ENCODE data around the gene PSMD1.
"Not testable (repeated sequence)": the region's sequence is repeated elsewhere in the genome, so short reads cannot be mapped to it uniquely, and the experiment has no call there.

Gene PSMD1

GRCh38 chr2:231062776-231063175, 6.1 kb downstream of the PSMD1 start:
- H3K27ac ChIP-seq (ENCODE audit: low read length): no peak overlapping the region
- no peaks in the 10 kb centered on the region for H3K27me3 ChIP-seq (ENCODE audit: insufficient read depth, low read length)
- H3K4me1 ChIP-seq (ENCODE audit: insufficient read depth, low read length): 0 out of 2 replicates have a peak, but pooled peaks cover 3% of the 10 kb centered on the region
- no peak overlapping the region for H3K9ac ChIP-seq (ENCODE audit: low read depth, low read length)
- peaks cover 67% of the 10 kb centered on the region for H3K36me3 ChIP-seq (ENCODE audit: insufficient read depth, low read depth, low read length)
- H3K4me3 ChIP-seq (ENCODE audit: low read length): no peak overlapping the region
- H3K9me3 ChIP-seq (ENCODE audit: insufficient read depth, low read depth, low read length): no peaks in the 10 kb centered on the region

GRCh38 chr2:231063347-231063746, 6.7 kb downstream of the PSMD1 start:
- H3K27ac ChIP-seq (ENCODE audit: low read length): no peak overlapping the region
- H3K27me3 ChIP-seq (ENCODE audit: insufficient read depth, low read length): no peaks in the 10 kb centered on the region
- H3K9ac ChIP-seq (ENCODE audit: low read depth, low read length): no peak overlapping the region
- no peaks in the 10 kb centered on the region for H3K9me3 ChIP-seq (ENCODE audit: insufficient read depth, low read depth, low read length)
- H3K36me3 ChIP-seq (ENCODE audit: insufficient read depth, low read depth, low read length): peaks cover 73% of the 10 kb centered on the region
- H3K4me1 ChIP-seq (ENCODE audit: insufficient read depth, low read length): 0 out of 2 replicates have a peak, but pooled peaks cover 3% of the 10 kb centered on the region
- no peak overlapping the region for H3K4me3 ChIP-seq (ENCODE audit: low read length)

DNA sequence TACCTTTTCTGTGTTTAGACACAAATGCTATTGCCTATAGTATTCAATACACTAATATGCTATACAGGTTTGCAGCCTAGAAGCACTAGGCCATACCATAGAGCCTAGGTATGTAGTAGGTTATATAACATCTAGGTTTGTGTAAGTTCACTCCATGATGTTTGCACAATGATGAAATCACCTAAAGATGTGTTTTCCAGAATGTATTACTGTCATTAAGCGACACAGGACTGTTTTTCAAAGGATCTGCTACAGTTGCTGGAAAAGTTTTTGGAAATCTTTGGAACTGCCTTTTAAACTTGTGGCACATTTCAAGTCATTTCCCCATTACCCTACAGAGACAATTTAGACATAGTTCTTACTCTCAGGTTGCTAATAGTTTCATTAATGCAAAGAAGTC, 9.3 kb downstream of the PSMD1 start:
- no peaks in the 10 kb centered on the region for H3K9me3 ChIP-seq (ENCODE audit: insufficient read depth, low read depth, low read length)

DNA sequence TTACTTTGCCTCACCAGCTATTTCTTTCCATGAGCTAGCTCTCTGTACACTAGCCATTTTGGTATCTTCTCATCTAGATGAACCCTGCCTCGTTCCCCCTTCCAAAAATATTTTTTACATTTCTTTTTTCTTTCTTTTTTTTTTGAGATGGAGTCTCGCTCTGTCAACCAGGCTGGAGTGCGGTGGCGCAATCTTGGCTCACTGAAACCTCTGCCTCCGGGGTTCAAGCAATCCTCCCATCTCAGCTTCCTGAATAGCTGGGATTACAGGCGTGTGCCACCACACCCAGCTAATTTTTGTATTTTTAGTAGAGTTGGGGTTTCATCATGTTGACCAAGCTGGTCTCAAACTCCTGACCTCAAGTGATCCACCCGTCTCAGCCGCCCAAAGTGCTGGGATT, 10.9 kb downstream of the PSMD1 start:
- not testable (repeated sequence) for H3K4me1 ChIP-seq (ENCODE audit: insufficient read depth, low read length); H3K27me3 ChIP-seq (ENCODE audit: insufficient read depth, low read length); H3K9ac ChIP-seq (ENCODE audit: low read depth, low read length); H3K4me3 ChIP-seq (ENCODE audit: low read length); H3K9me3 ChIP-seq (ENCODE audit: insufficient read depth, low read depth, low read length); H3K27ac ChIP-seq (ENCODE audit: low read length)
- peaks cover 96% of the 10 kb centered on the region for H3K36me3 ChIP-seq (ENCODE audit: insufficient read depth, low read depth, low read length)

More for the DNA sequence above, 9.3 kb downstream of the PSMD1 start:
- H3K27me3 ChIP-seq (ENCODE audit: insufficient read depth, low read length): no peaks in the 10 kb centered on the region
- H3K36me3 ChIP-seq (ENCODE audit: insufficient read depth, low read depth, low read length): peaks cover 97% of the 10 kb centered on the region
- H3K4me3 ChIP-seq (ENCODE audit: low read length): no peak overlapping the region
- H3K27ac ChIP-seq (ENCODE audit: low read length): no peak overlapping the region
- H3K9ac ChIP-seq (ENCODE audit: low read depth, low read length): no peak overlapping the region
- H3K4me1 ChIP-seq (ENCODE audit: insufficient read depth, low read length): no peaks in the 10 kb centered on the region

- no peak overlapping the region for H3K27ac ChIP-seq (ENCODE audit: low read length)
Measured at GRCh38 chr2:231068525-231069222, 12.0 kb downstream of the PSMD1 start.

DNA sequence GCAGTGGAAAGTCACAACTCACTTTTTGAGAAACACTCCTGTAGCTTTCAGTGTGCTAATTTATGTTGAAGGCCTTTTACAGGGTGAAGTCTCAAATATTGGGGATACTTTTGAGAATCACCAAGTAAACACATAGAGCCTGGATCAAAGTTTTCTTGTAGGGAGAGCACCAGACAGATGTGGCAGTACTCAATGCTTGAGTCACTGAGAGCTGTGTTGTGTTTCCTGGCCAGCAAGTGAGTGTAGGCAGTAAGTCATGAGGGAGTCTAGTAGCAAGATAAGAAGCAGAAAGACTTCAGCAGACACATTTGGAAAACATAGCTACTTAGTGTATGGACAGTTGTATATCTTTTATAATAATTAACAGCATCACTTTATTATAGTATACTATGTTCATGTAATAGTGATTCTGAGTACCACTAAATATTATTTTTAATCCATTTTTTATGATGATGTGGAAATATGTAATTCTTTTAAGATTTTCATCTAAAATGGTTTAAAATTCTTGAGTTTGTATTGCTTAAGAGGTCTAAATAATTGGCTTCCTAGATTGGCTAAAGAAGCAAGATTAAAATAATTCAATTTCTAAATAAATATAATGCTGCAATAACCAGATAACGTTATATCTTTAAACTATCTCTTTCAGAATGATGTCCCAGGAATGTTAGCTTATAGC, 12.8 kb downstream of the PSMD1 start:
- no peak overlapping the region for H3K4me3 ChIP-seq (ENCODE audit: low read length)
- no peaks in the 10 kb centered on the region for H3K9me3 ChIP-seq (ENCODE audit: insufficient read depth, low read depth, low read length)
- H3K36me3 ChIP-seq (ENCODE audit: insufficient read depth, low read depth, low read length): peaks cover 94% of the 10 kb centered on the region
- no peak overlapping the region for H3K27ac ChIP-seq (ENCODE audit: low read length)
- no peak overlapping the region for H3K9ac ChIP-seq (ENCODE audit: low read depth, low read length)
- H3K4me1 ChIP-seq (ENCODE audit: insufficient read depth, low read length): no peaks in the 10 kb centered on the region
- no peaks in the 10 kb centered on the region for H3K27me3 ChIP-seq (ENCODE audit: insufficient read depth, low read length)

More at GRCh38 chr2:231068525-231069222, 12.0 kb downstream of the PSMD1 start:
- Histone ChIP-seq H3K4me1 (ENCODE audit: insufficient read depth, low read length) (no peaks in the 10 kb centered on the region), H3K36me3 (ENCODE audit: insufficient read depth, low read depth, low read length) (peaks cover 96% of the 10 kb centered on the region), H3K9ac (ENCODE audit: low read depth, low read length) (no peak overlapping the region), H3K9me3 (ENCODE audit: insufficient read depth, low read depth, low read length) (no peaks in the 10 kb centered on the region), H3K4me3 (ENCODE audit: low read length) (no peak overlapping the region), H3K27me3 (ENCODE audit: insufficient read depth, low read length) (no peaks in the 10 kb centered on the region)

DNA sequence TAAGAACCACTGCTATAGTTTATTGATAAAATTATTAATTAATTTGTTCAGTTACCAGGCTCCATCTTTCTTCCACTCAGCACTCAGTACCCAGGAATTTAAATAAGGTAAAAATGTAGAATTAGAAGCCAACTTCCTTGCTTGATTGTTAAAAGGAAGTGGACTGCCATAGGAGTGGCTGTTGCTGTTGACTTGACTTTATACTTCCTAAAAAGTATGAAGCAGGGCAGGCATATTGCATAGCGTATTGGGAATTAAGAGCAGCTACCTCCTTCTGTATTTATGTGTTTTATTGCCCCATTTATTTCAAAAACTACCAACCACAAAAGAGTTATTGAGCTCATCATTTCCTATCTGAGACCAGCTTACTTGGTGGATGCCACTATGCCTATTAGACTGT, 27.9 kb downstream of the PSMD1 start:
- Histone ChIP-seq H3K9me3 (ENCODE audit: insufficient read depth, low read depth, low read length) (no peaks in the 10 kb centered on the region), H3K36me3 (ENCODE audit: insufficient read depth, low read depth, low read length) (peaks cover 97% of the 10 kb centered on the region), H3K27me3 (ENCODE audit: insufficient read depth, low read length) (no peaks in the 10 kb centered on the region), H3K27ac (ENCODE audit: low read length) (no peak overlapping the region), H3K4me1 (ENCODE audit: insufficient read depth, low read length) (no peaks in the 10 kb centered on the region), H3K4me3 (ENCODE audit: low read length) (no peak overlapping the region), H3K9ac (ENCODE audit: low read depth, low read length) (no peak overlapping the region)

- Histone ChIP-seq H3K36me3 (ENCODE audit: insufficient read depth, low read depth, low read length) (peaks cover 90% of the 10 kb centered on the region), H3K4me1 (ENCODE audit: insufficient read depth, low read length) (no peaks in the 10 kb centered on the region), H3K27me3 (ENCODE audit: insufficient read depth, low read length) (no peaks in the 10 kb centered on the region), H3K27ac (ENCODE audit: low read length) (no peak overlapping the region), H3K9ac (ENCODE audit: low read depth, low read length) (no peak overlapping the region), H3K9me3 (ENCODE audit: insufficient read depth, low read depth, low read length) (no peaks in the 10 kb centered on the region), H3K4me3 (ENCODE audit: low read length) (no peak overlapping the region)
Measured at GRCh38 chr2:231088754-231089153, 32.1 kb downstream of the PSMD1 start.

- peaks cover 65% of the 10 kb centered on the region for H3K36me3 ChIP-seq (ENCODE audit: insufficient read depth, low read depth, low read length)
- H3K4me3 ChIP-seq (ENCODE audit: low read length): no peak overlapping the region
- H3K27me3 ChIP-seq (ENCODE audit: insufficient read depth, low read length): no peaks in the 10 kb centered on the region
- H3K9me3 ChIP-seq (ENCODE audit: insufficient read depth, low read depth, low read length): no peaks in the 10 kb centered on the region; the same call in 1 of the 2 replicates
- H3K4me1 ChIP-seq (ENCODE audit: insufficient read depth, low read length): peaks cover 7% of the 10 kb centered on the region; the same call in 1 of the 2 replicates
- no peak overlapping the region for H3K9ac ChIP-seq (ENCODE audit: low read depth, low read length)
- no peak overlapping the region for H3K27ac ChIP-seq (ENCODE audit: low read length)
Measured at GRCh38 chr2:231093933-231094332, 37.3 kb downstream of the PSMD1 start.

DNA sequence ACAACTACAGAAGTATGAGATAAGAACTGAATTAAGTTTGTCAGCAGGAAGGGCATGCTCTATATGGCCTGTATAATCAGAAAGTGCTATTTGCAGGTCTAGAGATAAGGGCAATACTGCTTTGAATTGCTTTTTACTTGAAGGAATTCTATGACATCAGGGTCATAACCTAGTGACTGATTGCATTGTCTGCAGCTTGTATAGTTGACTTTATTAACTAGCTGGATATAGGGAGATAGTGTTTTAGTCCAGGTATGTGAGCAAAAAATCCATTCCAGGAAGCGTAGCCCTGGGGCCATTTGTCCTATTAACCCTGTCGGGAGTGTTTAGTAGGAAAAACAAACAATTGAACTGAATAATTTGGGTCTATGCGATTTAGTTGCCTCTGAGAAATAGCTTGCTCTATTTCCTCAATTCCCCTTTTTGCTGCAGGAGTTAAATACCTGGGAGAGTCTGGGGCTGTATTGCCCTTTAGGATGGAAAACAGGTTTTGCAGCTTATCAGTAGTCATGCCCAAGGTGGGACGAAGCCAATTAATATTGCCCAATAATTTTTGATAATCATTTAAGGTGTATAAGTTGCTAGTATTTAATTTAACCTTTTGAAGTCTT, 38.2 kb downstream of the PSMD1 start:
- Histone ChIP-seq H3K9me3 (ENCODE audit: insufficient read depth, low read depth, low read length) (no peaks in the 10 kb centered on the region; the same call in 1 of the 2 replicates), H3K4me1 (ENCODE audit: insufficient read depth, low read length) (peaks cover 7% of the 10 kb centered on the region; the same call in 1 of the 2 replicates), H3K4me3 (ENCODE audit: low read length) (no peak overlapping the region), H3K27me3 (ENCODE audit: insufficient read depth, low read length) (no peaks in the 10 kb centered on the region), H3K36me3 (ENCODE audit: insufficient read depth, low read depth, low read length) (peaks cover 65% of the 10 kb centered on the region), H3K9ac (ENCODE audit: low read depth, low read length) (no peak overlapping the region), H3K27ac (ENCODE audit: low read length) (no peak overlapping the region)

GRCh38 chr2:231099918-231100317, 43.3 kb downstream of the PSMD1 start:
- H3K4me1 ChIP-seq (ENCODE audit: insufficient read depth, low read length): peaks cover 7% of the 10 kb centered on the region; the same call in 1 of the 2 replicates
- H3K36me3 ChIP-seq (ENCODE audit: insufficient read depth, low read depth, low read length): peaks cover 52% of the 10 kb centered on the region
- peaks cover 4% of the 10 kb centered on the region; the same call in 1 of the 2 replicates for H3K9me3 ChIP-seq (ENCODE audit: insufficient read depth, low read depth, low read length)
- H3K27me3 ChIP-seq (ENCODE audit: insufficient read depth, low read length): no peaks in the 10 kb centered on the region
- no peak overlapping the region for H3K9ac ChIP-seq (ENCODE audit: low read depth, low read length)
- no peak overlapping the region for H3K27ac ChIP-seq (ENCODE audit: low read length)
- H3K4me3 ChIP-seq (ENCODE audit: low read length): no peak overlapping the region

- H3K9me3 ChIP-seq (ENCODE audit: insufficient read depth, low read depth, low read length); H3K4me3 ChIP-seq (ENCODE audit: low read length); H3K27me3 ChIP-seq (ENCODE audit: insufficient read depth, low read length); H3K9ac ChIP-seq (ENCODE audit: low read depth, low read length); H3K27ac ChIP-seq (ENCODE audit: low read length); H3K4me1 ChIP-seq (ENCODE audit: insufficient read depth, low read length): not testable (repeated sequence)
- peaks cover 50% of the 10 kb centered on the region for H3K36me3 ChIP-seq (ENCODE audit: insufficient read depth, low read depth, low read length)
Measured at GRCh38 chr2:231100321-231100720, 43.7 kb downstream of the PSMD1 start.
